ENCODE data around the gene SMC2.

The SMC2 gene

GRCh38 chr9:104143550-104143910 lies 49.4 kb downstream of the SMC2 start:
- Mint-ChIP-seq H3K36me3 (ENCODE audit: low read depth) (peaks cover 60% of the 10 kb centered on the region), H3K4me1 (ENCODE audit: low read depth) (peaks cover 2% of the 10 kb centered on the region), H3K27me3 (no peaks in the 10 kb centered on the region), H3K4me3 (no peak overlapping the region), H3K27ac (no peak overlapping the region), H3K9me3 (no peaks in the 10 kb centered on the region)
- DNase-seq, result no peak

- no peak for DNase-seq
- Mint-ChIP-seq H3K9me3 (no peaks in the 10 kb centered on the region), H3K4me1 (ENCODE audit: low read depth) (peaks cover 2% of the 10 kb centered on the region), H3K36me3 (ENCODE audit: low read depth) (peaks cover 52% of the 10 kb centered on the region), H3K4me3 (no peak overlapping the region), H3K27ac (no peak overlapping the region), H3K27me3 (no peaks in the 10 kb centered on the region)
These were observed 50.2 kb downstream of the SMC2 start for GRCh38 chr9:104144336-104144735.

- no peak overlapping the region for H3K4me3 Mint-ChIP-seq
- H3K9me3 Mint-ChIP-seq, result peaks cover 6% of the 10 kb centered on the region
- H3K27me3 Mint-ChIP-seq, result no peaks in the 10 kb centered on the region
- no peak overlapping the region for H3K27ac Mint-ChIP-seq
- H3K36me3 Mint-ChIP-seq (ENCODE audit: low read depth), result no peaks in the 10 kb centered on the region
- no peak for DNase-seq
- no peaks in the 10 kb centered on the region for H3K4me1 Mint-ChIP-seq (ENCODE audit: low read depth)
These were observed 79.0 kb downstream of the SMC2 start for GRCh38 chr9:104173067-104173466.

GRCh38 chr9:104177003-104177611 lies 83.0 kb downstream of the SMC2 start:
- Mint-ChIP-seq H3K4me3 (no peak overlapping the region), H3K27me3 (no peaks in the 10 kb centered on the region), H3K27ac (no peak overlapping the region), H3K36me3 (ENCODE audit: low read depth) (no peaks in the 10 kb centered on the region), H3K9me3 (no peaks in the 10 kb centered on the region), H3K4me1 (ENCODE audit: low read depth) (no peaks in the 10 kb centered on the region)
- no peak for DNase-seq

- Mint-ChIP-seq H3K9me3 (no peaks in the 10 kb centered on the region), H3K4me1 (ENCODE audit: low read depth) (no peaks in the 10 kb centered on the region), H3K27ac (no peak overlapping the region), H3K4me3 (no peak overlapping the region), H3K27me3 (no peaks in the 10 kb centered on the region), H3K36me3 (ENCODE audit: low read depth) (no peaks in the 10 kb centered on the region)
- DNase-seq, result no peak
These were observed 83.6 kb downstream of the SMC2 start for GRCh38 chr9:104177676-104178075.
